ENCODE measurements around the gene KCNQ1OT1. TPM values are rescaled to one million over a fixed set of nuclear protein-coding genes. Genes with fewer than 3 reads are reported as not detected.

KCNQ1OT1 gene
- polyA plus RNA-seq, 1 of the 3 experiments (the other 2 are of a cell fraction) = 0.03 TPM

- Histone ChIP-seq H2AFZ (ENCODE audit: low read depth) (no peak overlapping the region), H3K79me2 (ENCODE audit: insufficient read depth) (no peaks in the 10 kb centered on the region), H3K4me1 (ENCODE audit: control insufficient read depth in 1 of 2, insufficient read depth in 2 of 2, low read depth in 1 of 2, low read length in 1 of 2) (peaks cover 0 to 36% of the 10 kb centered on the region in 2 experiments; a peak in 1 of 4 replicates), H3K4me3 (ENCODE audit: low read depth in 2 of 2, low read length in 1 of 2) (no peak overlapping the region), H3K9me2 (no peaks in the 10 kb centered on the region), H3K36me3 (replicated peaks in 1 of 2; ENCODE audit: control insufficient read depth in 1 of 2, insufficient read depth in 2 of 2, low read length in 1 of 2) (no peaks in the 10 kb centered on the region), H3K27ac (ENCODE audit: low read depth in 2 of 2, low read length in 1 of 2) (no peak overlapping the region), H3K4me2 (no peak overlapping the region), H3K9ac (no peak overlapping the region), H3K9me3 (no peaks in the 10 kb centered on the region), H4K20me1 (ENCODE audit: insufficient read depth) (no peaks in the 10 kb centered on the region), H3F3A (replicated peaks; ENCODE audit: insufficient read depth) (no peaks in the 10 kb centered on the region), H3K27me3 (ENCODE audit: insufficient read depth) (no peaks in the 10 kb centered on the region)
- no peak for TF ChIP-seq GATA2 (CRISPR knock-in tag; IDR thresholded peaks at IDR 0.05)
- TF ChIP-seq JUND (IDR thresholded peaks at IDR 0.05) = no peak
- no peak for TF ChIP-seq EZH2phosphoT487 (IDR thresholded peaks at IDR 0.05; ENCODE audit: borderline replicate concordance, low read depth)
- no peak for TF ChIP-seq FOXM1 (IDR thresholded peaks at IDR 0.05; ENCODE audit: low read depth)
- TF ChIP-seq REST (IDR thresholded peaks at IDR 0.05; ENCODE audit: low read depth, low read length) = no peak
- no peak for TF ChIP-seq RCOR1 (IDR thresholded peaks at IDR 0.05; ENCODE audit: low read length)
- TF ChIP-seq MEF2A (IDR thresholded peaks at IDR 0.05; ENCODE audit: borderline replicate concordance, low read depth) = no peak
- TF ChIP-seq SIN3A (IDR thresholded peaks at IDR 0.05; ENCODE audit: borderline replicate concordance, low read depth, low read length) = no peak
- no peak for TF ChIP-seq USF2 (IDR thresholded peaks at IDR 0.05; ENCODE audit: borderline replicate concordance, low read depth, low read length)
- TF ChIP-seq CTCF (IDR thresholded peaks at IDR 0.05) = no peak
- ChIA-PET CTCF (interaction anchor here (1.5 kb wide), 1 partner anchor 145 kb away, joined by 3 read pairs; no protein-coding TSS in a partner anchor), POLR2A (interaction anchor here (1.0 to 1.3 kb wide), 2 partner anchors 37 to 42 kb away, joined by 3 to 4 read pairs; partner anchors contain the start of gene KCNQ1OT1)
- whole genome bisulfite sequencing (ENCODE audit: low lambda C conversion rate) = 68% methylated on average over 10 of the region's 18 CpGs
- DNase-seq = no peak
Observed at GRCh38 chr11:2741377-2742131, 41.8 kb upstream of the KCNQ1OT1 start.

All from SK-N-SH (cell line).